NB4 (cell line): ENCODE measurements around the gene LAMP1.
A peak's percentile ranks its signal among the peaks of the same experiment; 100 is the strongest.

Source experiments
- DNase-seq: peaks from one replicate; pipeline ENCODE4 v3.0.0; 2010; ENCODE audit warnings: low read depth
- H3K4me3 ChIP-seq: one replicate; pipeline ENCODE4 v1.5.1; 2011; ENCODE audit warnings: mild to moderate bottlenecking, low read depth, low read length, moderate library complexity
- CTCF ChIP-seq: IDR thresholded peaks from one replicate; pipeline ENCODE4 v1.5.1; 2012; ENCODE audit warnings: low read depth, low read length
- MAX ChIP-seq: IDR thresholded peaks from 2 replicates; pipeline ENCODE4 v1.6.1; 2011; ENCODE audit warnings: low read depth, low read length
- MYC ChIP-seq: IDR thresholded peaks from 2 replicates; pipeline ENCODE4 v1.6.1; 2011; ENCODE audit warnings: low read depth, low read length
- POLR2A ChIP-seq: IDR thresholded peaks from 2 replicates; pipeline ENCODE4 v1.6.1; 2011; ENCODE audit warnings: mild to moderate bottlenecking; ENCODE audit not compliant: insufficient read length; ENCODE audit errors: extremely low read depth

Gene LAMP1

GRCh38 chr13:113267642-113268405 is 29.2 kb upstream of the LAMP1 start:
- DNase-seq = no peak
- H3K4me3 ChIP-seq = no peak overlapping the region
- no peak for TF ChIP-seq MAX
- TF ChIP-seq POLR2A = no peak
- no peak for TF ChIP-seq MYC
- TF ChIP-seq CTCF = no peak

- no peak for TF ChIP-seq MAX
- no peak overlapping the region for H3K4me3 ChIP-seq
- no peak for DNase-seq
Measured at GRCh38 chr13:113272031-113272430, 25.0 kb upstream of the LAMP1 start.

- TF ChIP-seq MYC (no peak), POLR2A (no peak), MAX (no peak), CTCF (no peak)
- no peak overlapping the region for H3K4me3 ChIP-seq
- no peak for DNase-seq
Measured at GRCh38 chr13:113272701-113273181, 24.3 kb upstream of the LAMP1 start.

- no peak for DNase-seq
- TF ChIP-seq POLR2A = no peak
- no peak for TF ChIP-seq CTCF
- TF ChIP-seq MYC = no peak
- TF ChIP-seq MAX = no peak
- H3K4me3 ChIP-seq = no peak overlapping the region
Measured at GRCh38 chr13:113273321-113273720, 23.7 kb upstream of the LAMP1 start.

- H3K4me3 ChIP-seq = no peak overlapping the region
- TF ChIP-seq POLR2A (no peak), CTCF (no peak), MAX (no peak), MYC (no peak)
- DNase-seq = peak; percentile 59
Measured at GRCh38 chr13:113273851-113274590, 23.0 kb upstream of the LAMP1 start.

GRCh38 chr13:113274721-113275120 is 22.3 kb upstream of the LAMP1 start:
- no peak overlapping the region for H3K4me3 ChIP-seq
- TF ChIP-seq MYC (no peak), MAX (no peak), CTCF (no peak), POLR2A (no peak)
- DNase-seq = no peak
